ENCODE measurements around the gene IFITM10. TPM values are rescaled to one million over a fixed set of nuclear protein-coding genes. Genes with fewer than 3 reads are reported as not detected.

The IFITM10 gene
- total and polyA plus RNA-seq, 9 of the 15 experiments (the other 6 are each of a cell fraction or from before 2014, with no cell fraction given) = 0.08 to 0.13 (median 0.09) TPM; not detected in 6

- ChIA-PET CTCF (ENCODE audit: low intra/inter-chr PET ratio) (interaction anchor here (0.6 kb wide), 1 partner anchor 135 kb away, joined by 4 read pairs; no protein-coding TSS in a partner anchor), POLR2A (no interaction called here)
- no peaks in the 10 kb centered on the region for H3K4me1 ChIP-seq (replicated peaks in 1 of 2; ENCODE audit: control insufficient read depth in 2 of 2, insufficient read depth in 2 of 2, low read length in 2 of 2)
- peaks cover 7 to 39% of the 10 kb centered on the region in 2 experiments; a peak in 4 of 5 replicates for H3K27me3 ChIP-seq (ENCODE audit: control insufficient read depth in 2 of 2, insufficient read depth in 2 of 2, low read length in 2 of 2)
- no peak overlapping the region for H3K4me3 ChIP-seq
- intact Hi-C loops (cut with micrococcal nuclease) (no loop called here), in situ Hi-C loops (cut with MboI) (no loop called here)
- FAIRE-seq = no peak
- TF ChIP-seq ELF4 (CRISPR knock-in tag; IDR thresholded peaks at IDR 0.05) (no peak), ATF1 (CRISPR knock-in tag; IDR thresholded peaks at IDR 0.05) (no peak), ATF1 (tag; IDR thresholded peaks at IDR 0.05) (no peak), KLF16 (IDR thresholded peaks at IDR 0.05) (no peak), SAFB2 (IDR thresholded peaks at IDR 0.05; ENCODE audit: borderline replicate concordance, low read depth, low read length, severe bottlenecking) (no peak), NR3C1 (CRISPR knock-in tag; IDR thresholded peaks at IDR 0.05) (no peak), SP2 (IDR thresholded peaks at IDR 0.05; ENCODE audit: extremely low read depth, low read depth, low read length, poor library complexity, severe bottlenecking) (no peak), PYGO2 (tag; IDR thresholded peaks at IDR 0.05) (no peak), IRF1 (CRISPR knock-in tag; IDR thresholded peaks at IDR 0.05; ENCODE audit: borderline replicate concordance) (no peak), E2F3 (CRISPR knock-in tag; IDR thresholded peaks at IDR 0.05) (no peak)
- H3K27ac ChIP-seq (ENCODE audit: extremely low read depth, low read depth, low read length) = no peak overlapping the region
- H3K4me2 ChIP-seq (ENCODE audit: insufficient read depth, low read length) = no peak overlapping the region
- WGBS (ENCODE audit: insufficient coverage, low coverage, missing lambda C conversion rate) = 2% methylated on average over 6 of the region's 6 CpGs
- no peaks in the 10 kb centered on the region; the same call in 1 of the 2 replicates for H4K20me1 ChIP-seq (replicated peaks; ENCODE audit: control insufficient read depth, insufficient read depth, low read length)
- H3K79me2 ChIP-seq (ENCODE audit: control insufficient read depth, insufficient read depth, low read length) = no peaks in the 10 kb centered on the region
- no peak overlapping the region for H3K9ac ChIP-seq (ENCODE audit: insufficient read depth in 1 of 2, low read depth in 2 of 2, low read length in 2 of 2)
- H3K9me3 ChIP-seq (replicated peaks; ENCODE audit: control insufficient read depth, insufficient read depth, low read depth, low read length) = no peaks in the 10 kb centered on the region
- H3K9me1 ChIP-seq (ENCODE audit: control insufficient read depth, insufficient read depth, low read length) = no peaks in the 10 kb centered on the region
- no TSS peak for BruUV-seq (replicated peaks)
- no peak for ATAC-seq
- no peak overlapping the region for H2AFZ ChIP-seq (ENCODE audit: low read depth, low read length)
- no peaks in the 10 kb centered on the region for H3K36me3 ChIP-seq (ENCODE audit: control insufficient read depth, insufficient read depth, low read length)
- DNase-seq (ENCODE audit: extremely low read depth in 1 of 4, low spot score in 3 of 4) = no peak
These were observed 47.2 kb downstream of the IFITM10 start for GRCh38 chr11:1703146-1703545.

Measured in K562 (cell line).